SK-N-SH (cell line): ENCODE results near the gene THADA. TPM values are rescaled to one million over a fixed set of nuclear protein-coding genes. Genes with fewer than 3 reads are reported as not detected.

Source experiments
- CTCF ChIA-PET: fragments of 300-600, 350-600 bp; formaldehyde crosslinking; extraction: SDS; loops from one replicate; lab custom pipeline; 2021; lab: Yijun Ruan, JAX
- POLR2A ChIA-PET: fragments of 350-600 bp; sonication (Branson Sonifier 250); formaldehyde crosslinking; extraction: SDS; loops from one replicate; lab custom pipeline; 2020; ENCODE audit warnings: antibody characterized with exemption, inconsistent platforms; lab: Yijun Ruan, JAX
- DNase-seq: peaks from one replicate; pipeline ENCODE4 v3.0.0; 2012
- H2AFZ ChIP-seq: fragments of 200-600 bp; sonication (generic); 2 replicates; pipeline ENCODE4 v1.8.1; 2016; ENCODE audit warnings: antibody characterized with exemption, mild to moderate bottlenecking, low read depth
- H3F3A ChIP-seq: fragments of 200-600 bp; sonication (generic); replicated peaks from 2 replicates; pipeline ENCODE3; 2016; ENCODE audit warnings: antibody characterized with exemption, mild to moderate bottlenecking; ENCODE audit not compliant: insufficient read depth
- H3K27ac ChIP-seq, 2 experiments: fragments of 200-500 bp in 1 of 2; fragments of 200-600 bp in 1 of 2; sonication (Bioruptor generic) in 1 of 2; sonication (generic), shearing (Covaris generic) in 1 of 2; 2 replicates each; pipeline versions ENCODE4 v1.5.1 to v1.6.1; 2014 to 2016; ENCODE audit warnings: low read depth in 2 of 2, inconsistent platforms in 1 of 2, low read length in 1 of 2, mild to moderate bottlenecking in 1 of 2, mixed read lengths in 1 of 2
- H3K27me3 ChIP-seq: fragments of 200-600 bp; sonication (generic), shearing (Covaris generic); 2 replicates; pipeline ENCODE4 v1.6.1; 2016; ENCODE audit warnings: mixed run types; ENCODE audit not compliant: insufficient read depth
- H3K36me3 ChIP-seq, 2 experiments: fragments of 200-500 bp in 1 of 2; fragments of 200-600 bp in 1 of 2; sonication (Bioruptor generic) in 1 of 2; sonication (generic) in 1 of 2; replicated peaks in 1 of 2; 2 replicates each; pipeline versions ENCODE3 to v1.5.1; 2014 to 2016; ENCODE audit warnings: low read length in 1 of 2, mild to moderate bottlenecking in 1 of 2; ENCODE audit not compliant: insufficient read depth in 2 of 2, control insufficient read depth in 1 of 2
- H3K4me1 ChIP-seq, 2 experiments: fragments of 200-500 bp in 1 of 2; fragments of 200-600 bp in 1 of 2; sonication (Bioruptor generic) in 1 of 2; sonication (generic), shearing (Covaris generic) in 1 of 2; 2 replicates each; pipeline versions ENCODE4 v1.5.1 to v1.6.1; 2014 to 2016; ENCODE audit warnings: low read depth in 1 of 2, low read length in 1 of 2, mixed run types in 1 of 2; ENCODE audit not compliant: insufficient read depth in 2 of 2, control insufficient read depth in 1 of 2
- H3K4me2 ChIP-seq: fragments of 200-600 bp; sonication (generic), shearing (Covaris generic); 2 replicates; pipeline ENCODE4 v1.6.1; 2017; ENCODE audit warnings: mixed run types
- H3K4me3 ChIP-seq, 2 experiments: fragments of 200-500 bp in 1 of 2; fragments of 200-600 bp in 1 of 2; sonication (Bioruptor generic) in 1 of 2; sonication (generic), shearing (Covaris generic) in 1 of 2; 2 replicates each; pipeline versions ENCODE4 v1.5.1 to v1.8.1; 2014 to 2016; ENCODE audit warnings: low read depth in 2 of 2, inconsistent platforms in 1 of 2, low read length in 1 of 2, mild to moderate bottlenecking in 1 of 2, mixed read lengths in 1 of 2, moderate library complexity in 1 of 2
- H3K79me2 ChIP-seq: fragments of 200-600 bp; sonication (generic); 2 replicates; pipeline ENCODE4 v1.8.1; 2017; ENCODE audit warnings: mild to moderate bottlenecking; ENCODE audit not compliant: insufficient read depth
- H3K9ac ChIP-seq: fragments of 200-600 bp; sonication (generic); 2 replicates; pipeline ENCODE4 v1.6.1; 2017; ENCODE audit warnings: mixed run types
- H3K9me2 ChIP-seq: fragments of 200-600 bp; sonication (generic); 2 replicates; pipeline ENCODE4 v1.6.1; 2017; ENCODE audit warnings: mixed run types
- H3K9me3 ChIP-seq: fragments of 200-600 bp; sonication (generic); 2 replicates; pipeline ENCODE4 v1.6.1; 2017; ENCODE audit warnings: mixed run types, mild to moderate bottlenecking, moderate library complexity
- H4K20me1 ChIP-seq: fragments of 200-600 bp; sonication (generic); 2 replicates; pipeline ENCODE4 v1.6.1; 2017; ENCODE audit warnings: mild to moderate bottlenecking, mixed run types; ENCODE audit not compliant: insufficient read depth
- CHD2 ChIP-seq: fragments of 150-350 bp; IDR thresholded peaks from 2 replicates; pipeline ENCODE4 v1.6.1; 2018; ENCODE audit warnings: low read length; ENCODE audit not compliant: partially characterized antibody
- EP300 ChIP-seq, 2 experiments: IDR thresholded peaks; 2 replicates each; pipeline versions ENCODE4 v1.4.0 to v1.6.1; 2012; ENCODE audit warnings: borderline replicate concordance in 1 of 2, low read depth in 1 of 2, low read length in 1 of 2
- FOSL2 ChIP-seq: IDR thresholded peaks from 2 replicates; pipeline ENCODE4 v1.4.0; 2012; ENCODE audit warnings: low read depth, mild to moderate bottlenecking, moderate library complexity, borderline replicate concordance
- FOXJ3 ChIP-seq: sonication (generic); formaldehyde crosslinking; IDR thresholded peaks from 2 replicates; pipeline ENCODE4 v1.5.1; 2020; ENCODE audit warnings: mild to moderate bottlenecking, missing genetic modification reagents
- GABPA ChIP-seq: IDR thresholded peaks from 2 replicates; pipeline ENCODE4 v1.4.0; 2012; ENCODE audit warnings: low read depth, mild to moderate bottlenecking
- GATA2 ChIP-seq: sonication (generic); formaldehyde crosslinking; IDR thresholded peaks from 2 replicates; pipeline ENCODE4 v1.5.0; 2020; ENCODE audit warnings: mild to moderate bottlenecking, missing genetic modification reagents
- IRF3 ChIP-seq: fragments of 150-350 bp; IDR thresholded peaks from 2 replicates; pipeline ENCODE4 v1.6.1; 2016; ENCODE audit warnings: mild to moderate bottlenecking, low read depth, low read length
- JUND ChIP-seq: IDR thresholded peaks from 2 replicates; pipeline ENCODE4 v1.4.0; 2012
- MEF2A ChIP-seq: IDR thresholded peaks from 2 replicates; pipeline ENCODE4 v1.4.0; 2012; ENCODE audit warnings: low read depth, borderline replicate concordance
- MXI1 ChIP-seq: IDR thresholded peaks from 2 replicates; pipeline ENCODE4 v1.6.1; 2012; ENCODE audit warnings: mild to moderate bottlenecking, low read depth, low read length, improper control_type of control experiment
- NRF1 ChIP-seq: IDR thresholded peaks from 2 replicates; pipeline ENCODE4 v1.6.1; 2012; ENCODE audit warnings: low read depth, mild to moderate bottlenecking, low read length
- PBX3 ChIP-seq: IDR thresholded peaks from 2 replicates; pipeline ENCODE4; 2012
- POLR2AphosphoS5 ChIP-seq: IDR thresholded peaks from 2 replicates; pipeline ENCODE4 v1.6.1; 2012; ENCODE audit warnings: low read depth, low read length
- RCOR1 ChIP-seq: fragments of 150-350 bp; IDR thresholded peaks from 2 replicates; pipeline ENCODE4 v1.6.1; 2017; ENCODE audit warnings: antibody characterized with exemption, low read length
- REST ChIP-seq: IDR thresholded peaks from 2 replicates; pipeline ENCODE4 v1.6.1; 2012; ENCODE audit warnings: mild to moderate bottlenecking, low read depth, low read length, moderate library complexity
- SIN3A ChIP-seq: IDR thresholded peaks from 2 replicates; pipeline ENCODE4 v1.6.1; 2012; ENCODE audit warnings: low read depth, mild to moderate bottlenecking, low read length, moderate library complexity, borderline replicate concordance
- TAF1 ChIP-seq: IDR thresholded peaks from 2 replicates; pipeline ENCODE4 v1.6.1; 2012; ENCODE audit warnings: low read depth, mild to moderate bottlenecking, low read length, moderate library complexity, borderline replicate concordance
- TCF12 ChIP-seq: IDR thresholded peaks from 2 replicates; pipeline ENCODE4 v1.4.0; 2012
- USF2 ChIP-seq: fragments of 150-350 bp; IDR thresholded peaks from 2 replicates; pipeline ENCODE4 v1.6.1; 2017; ENCODE audit warnings: antibody characterized with exemption, low read length, low read depth, borderline replicate concordance
- YY1 ChIP-seq: IDR thresholded peaks from 2 replicates; pipeline ENCODE4 v1.4.0; 2012; ENCODE audit warnings: low read depth, mild to moderate bottlenecking
- WGBS: methylation state at CpG from one replicate; pipeline ENCODE4 v1.1.6; 2017; ENCODE audit warnings: low lambda C conversion rate; 5-methylcytosine and 5-hydroxymethylcytosine counted together
- polyA plus RNA-seq, 3 experiments: library from polyadenylated mRNA; depleted of rRNA; stranded (reverse); fragments of >200 nt; gene quantifications; 2 replicates each; pipeline ENCODE4 v1.2.3, GENCODE V29; 2012

THADA gene
- polyA plus RNA-seq, 1 of the 3 experiments (the other 2 are of a cell fraction), result 25.6 TPM

- H3K79me2 ChIP-seq, result no peaks in the 10 kb centered on the region
- no peak overlapping the region; the same call in 1 of the 2 replicates for H3K4me2 ChIP-seq
- ChIA-PET CTCF (interaction anchor here (0.7 to 9.9 kb wide), 26 partner anchors 9 to 196 kb away, joined by 3 to 70 read pairs (median 3); no protein-coding TSS in a partner anchor), POLR2A (interaction anchor here (0.6 to 4.0 kb wide), 9 partner anchors 10 to 371 kb away, joined by 3 to 19 read pairs (median 4); partner anchors contain the start of gene ZFP36L2)
- H3K9me3 ChIP-seq, result no peaks in the 10 kb centered on the region
- no peak overlapping the region for H2AFZ ChIP-seq
- H3K36me3 ChIP-seq, result no peaks in the 10 kb centered on the region
- no peak for DNase-seq
- peaks cover 15% of the 10 kb centered on the region for H3F3A ChIP-seq
- 88% methylated on average over 5 of the region's 5 CpGs for WGBS
- peak overlapping the region; percentile 76 to 100; a peak in 3 of 4 replicates for H3K27ac ChIP-seq
- peaks cover 46 to 85% of the 10 kb centered on the region in 2 experiments for H3K4me1 ChIP-seq
- no peak for TF ChIP-seq YY1
- no peak for TF ChIP-seq MEF2A
- no peak for TF ChIP-seq REST
- TF ChIP-seq TCF12, result no peak
- no peak for TF ChIP-seq PBX3
- no peak for TF ChIP-seq EP300 (IDR thresholded peaks at IDR 0.05; ENCODE audit: borderline replicate concordance in 1 of 2, low read depth in 1 of 2, low read length in 1 of 2)
- TF ChIP-seq GATA2 (CRISPR knock-in tag), result no peak
- no peak for TF ChIP-seq POLR2AphosphoS5
- no peak for TF ChIP-seq SIN3A
- TF ChIP-seq TAF1, result no peak
- TF ChIP-seq FOSL2, result no peak
- TF ChIP-seq USF2, result no peak
- TF ChIP-seq GABPA, result no peak
- no peak for TF ChIP-seq NRF1
- no peak for TF ChIP-seq IRF3
- no peak for TF ChIP-seq MXI1
- no peak for TF ChIP-seq CHD2
- TF ChIP-seq FOXJ3 (CRISPR knock-in tag), result no peak
- TF ChIP-seq RCOR1, result no peak
- no peak for TF ChIP-seq JUND
- TF ChIP-seq, all 33 proteins: peak for 0
- Histone ChIP-seq H3K4me3 (no peak overlapping the region), H3K9me2 (no peaks in the 10 kb centered on the region), H4K20me1 (no peaks in the 10 kb centered on the region), H3K9ac (no peak overlapping the region), H3K27me3 (no peaks in the 10 kb centered on the region)
Observed at GRCh38 chr2:43345872-43346271, 250.0 kb downstream of the THADA start.
